ENCODE results near the gene SEC24D.

The SEC24D gene

DNA sequence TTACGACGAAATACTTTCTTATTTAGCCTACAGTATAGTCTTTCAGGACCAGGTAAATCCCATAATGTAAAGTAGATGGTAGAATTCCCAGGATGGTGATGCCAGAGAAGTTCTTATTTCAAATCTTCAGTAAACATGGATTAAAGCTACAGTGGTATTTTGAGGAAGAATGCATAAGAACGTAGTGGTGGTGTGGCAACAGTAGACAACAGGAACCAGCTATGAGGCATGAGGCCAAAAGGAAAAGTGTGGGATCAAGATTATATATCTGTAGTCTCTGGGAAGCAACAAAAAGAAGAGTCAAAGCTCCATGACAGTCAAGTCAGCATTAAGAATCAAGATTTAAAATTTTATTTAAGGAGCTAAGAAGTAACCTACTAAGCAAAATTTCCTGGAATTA is 90.6 kb downstream of the SEC24D start:
- no peak for DNase-seq

DNA sequence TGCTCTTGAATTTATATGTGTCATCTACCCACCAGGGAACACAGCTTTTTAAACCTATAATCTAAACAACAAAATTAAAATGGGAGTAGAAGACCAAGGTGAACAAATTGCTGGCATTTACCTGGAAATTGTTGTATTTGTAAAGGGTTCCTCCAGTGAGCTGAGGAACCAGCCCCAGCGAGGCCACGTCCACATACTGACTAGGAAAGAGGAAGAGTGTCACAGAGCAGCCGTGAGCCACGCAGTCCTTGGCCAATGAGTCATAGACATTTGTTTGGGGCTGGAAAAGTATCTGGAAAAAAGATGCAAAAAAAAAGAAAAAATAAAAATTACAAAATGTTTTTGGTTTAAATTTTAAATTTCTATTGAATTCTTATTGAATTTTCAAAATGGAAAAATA is 92.1 kb downstream of the SEC24D start:
- no peak for DNase-seq

DNA sequence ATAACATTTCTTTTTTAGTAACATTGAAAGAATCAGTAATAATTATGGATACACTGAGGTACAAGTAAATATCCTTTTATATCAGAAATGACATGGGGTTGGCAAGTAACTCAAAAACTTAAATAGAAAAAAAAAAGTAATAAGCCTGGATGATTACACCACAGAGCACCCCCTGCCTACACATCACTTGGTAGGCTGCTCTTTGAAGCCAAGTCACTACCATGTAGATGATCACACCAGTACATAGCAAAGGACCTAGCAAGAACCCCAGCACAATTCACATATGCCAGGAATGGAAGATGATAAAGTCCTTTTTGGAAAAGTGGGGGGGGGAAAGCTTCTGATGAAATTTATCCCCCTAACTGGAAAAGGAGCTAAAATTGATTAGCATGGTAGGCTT is 93.9 kb downstream of the SEC24D start:
- DNase-seq: no peak

DNA sequence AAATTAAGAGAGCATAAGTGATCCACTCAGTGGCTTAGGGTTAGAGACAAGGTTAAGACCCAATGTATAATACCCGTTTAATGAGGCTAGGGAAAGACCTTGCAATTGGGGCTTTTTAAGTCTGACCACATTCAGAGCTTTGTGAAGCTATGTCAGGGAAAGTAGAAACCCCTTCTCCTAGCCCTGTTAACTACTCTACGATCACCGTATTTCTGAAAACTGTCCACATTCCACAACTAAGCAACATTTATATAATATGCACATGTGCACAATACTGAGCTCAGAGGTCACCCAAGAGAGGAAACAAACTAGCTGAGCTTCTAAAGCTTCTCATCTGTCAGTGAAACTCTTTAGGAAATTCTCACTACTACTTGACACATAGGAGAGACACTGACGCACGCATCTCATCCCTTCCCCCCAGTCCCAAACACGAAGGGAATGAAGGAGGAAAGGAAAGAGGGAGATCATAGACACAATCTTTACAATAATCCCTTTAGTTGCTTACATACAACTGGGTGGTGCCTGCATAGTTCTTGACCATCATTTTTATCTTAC is 94.5 kb downstream of the SEC24D start:
- no peak for DNase-seq

GRCh38 chr4:118740869-118741268 is 95.1 kb downstream of the SEC24D start:
- DNase-seq: no peak

- DNase-seq: no peak
These were observed 96.8 kb downstream of the SEC24D start for GRCh38 chr4:118739022-118739713.

GRCh38 chr4:118738090-118738489 is 97.8 kb downstream of the SEC24D start:
- no peak for DNase-seq

DNA sequence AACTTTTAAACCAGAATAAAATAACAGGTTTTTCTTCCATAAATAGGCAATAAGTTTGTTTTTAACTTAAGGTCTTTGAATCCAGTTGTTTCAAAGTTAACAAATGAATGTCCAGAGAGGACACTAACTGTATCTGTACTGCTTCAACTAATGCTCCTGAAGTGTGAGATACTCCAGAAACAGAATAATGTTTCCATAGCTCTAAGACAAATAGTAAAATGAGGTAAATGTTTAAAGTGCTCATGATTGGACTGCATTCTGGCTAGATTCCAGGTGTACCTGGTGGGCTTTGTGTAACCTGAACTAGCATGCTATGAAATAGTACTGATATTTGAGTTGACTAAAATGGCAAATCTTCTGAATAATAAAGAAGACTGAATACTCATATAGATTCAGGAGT is 99.0 kb downstream of the SEC24D start:
- no peak for DNase-seq

- no peak for DNase-seq
These were observed 101.3 kb downstream of the SEC24D start for GRCh38 chr4:118734491-118735205.

DNA sequence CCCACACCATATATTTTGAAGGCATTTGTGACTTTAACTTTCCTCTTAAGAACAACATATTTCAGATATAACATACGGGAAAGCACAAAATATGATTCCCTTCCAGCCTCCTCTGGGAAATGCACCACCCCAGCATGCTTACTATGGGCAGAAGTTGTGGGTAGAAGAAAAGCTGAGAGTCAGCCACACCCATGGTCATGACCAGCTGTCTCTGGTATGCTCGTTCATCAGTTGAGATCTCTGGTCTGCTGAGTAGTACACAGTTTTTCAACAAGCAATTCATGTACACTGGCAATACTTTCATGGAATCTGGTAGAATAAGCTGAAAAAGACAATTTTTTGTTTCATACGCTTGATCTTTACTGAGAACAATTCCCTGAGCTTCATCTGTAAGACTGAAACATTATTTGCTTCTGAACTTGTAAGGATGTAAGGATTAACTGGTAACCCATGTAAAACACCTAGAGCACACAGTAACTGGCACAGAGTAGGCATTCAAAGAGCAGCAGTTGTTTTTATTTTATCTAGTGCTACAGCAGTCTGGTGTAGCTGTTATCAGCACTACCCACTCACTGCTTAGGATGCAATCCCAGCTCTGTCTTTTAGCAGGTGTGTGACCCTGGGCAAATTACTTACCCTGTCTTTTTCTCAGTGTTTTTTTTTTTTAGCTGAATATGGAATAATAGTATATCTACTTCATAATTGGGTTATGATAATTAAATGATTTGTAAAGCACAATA is 103.2 kb downstream of the SEC24D start:
- no peak for DNase-seq

DNA sequence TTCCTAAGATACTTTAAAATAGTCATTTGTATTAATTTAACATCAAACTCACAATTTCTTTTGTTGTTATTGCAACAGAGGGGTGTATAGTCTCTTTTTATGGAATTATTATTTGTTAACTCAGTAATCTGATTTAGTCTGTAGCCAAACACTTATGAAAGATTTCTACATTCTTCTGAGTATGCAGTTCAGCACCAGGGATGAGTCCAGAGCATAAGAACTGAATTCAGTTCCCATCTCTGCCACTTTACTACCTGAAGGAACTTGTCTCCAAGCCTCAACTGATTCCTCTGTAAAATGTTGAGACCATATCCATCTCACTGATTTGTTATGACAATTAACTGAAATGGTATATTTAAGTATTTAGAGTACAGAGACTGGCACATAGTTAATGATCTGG is 105.2 kb downstream of the SEC24D start:
- DNase-seq: no peak

DNA sequence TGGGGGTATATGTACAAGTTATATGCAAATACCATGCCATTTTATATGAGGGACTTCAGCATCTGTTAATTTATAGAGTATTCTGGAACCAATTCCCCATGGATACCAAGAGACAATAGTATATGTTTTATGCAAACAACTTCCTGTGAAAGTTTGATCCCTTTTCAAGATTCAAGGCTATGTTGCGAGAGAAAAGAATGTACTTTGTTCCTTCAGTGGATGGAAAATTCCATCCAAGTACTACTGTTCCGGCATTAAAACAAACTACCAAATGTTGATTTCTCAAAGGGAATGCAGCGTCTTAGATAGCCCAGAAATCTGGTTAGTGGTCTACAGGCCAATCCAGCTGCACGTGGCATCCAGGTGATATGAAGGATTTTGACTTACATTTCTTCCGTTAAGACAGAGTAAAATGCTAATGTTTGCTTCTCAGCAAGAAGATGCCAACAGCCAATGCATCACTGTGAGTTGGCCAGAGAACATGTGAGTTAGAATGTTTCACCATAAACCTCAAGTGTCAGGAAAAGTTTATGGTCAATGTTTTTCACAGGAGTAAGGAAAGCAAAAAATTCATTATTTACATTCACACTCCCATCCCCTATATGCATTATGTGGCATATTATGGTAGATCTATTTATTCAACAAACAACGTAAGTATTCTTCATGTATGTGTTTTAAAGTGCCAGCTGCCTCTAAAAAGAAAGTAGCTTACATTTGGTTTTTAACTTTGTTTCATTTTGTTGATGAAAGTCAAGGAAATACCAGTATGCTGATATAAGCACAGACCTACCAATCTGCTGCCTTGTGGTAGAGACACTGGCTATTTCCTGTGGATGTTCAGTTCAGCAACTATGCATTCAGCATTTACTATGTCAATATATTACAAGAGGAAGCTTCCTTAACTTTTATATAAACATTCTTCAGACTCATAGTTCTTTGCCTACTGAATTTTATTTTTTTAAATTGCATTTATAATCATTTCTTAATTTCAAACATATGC is 106.3 kb downstream of the SEC24D start:
- no peak for DNase-seq

GRCh38 chr4:118727360-118727759 is 108.6 kb downstream of the SEC24D start:
- DNase-seq: no peak

- no peak for DNase-seq
These were observed 112.6 kb downstream of the SEC24D start for GRCh38 chr4:118723369-118723768.

GRCh38 chr4:118721752-118722151 is 114.2 kb downstream of the SEC24D start:
- DNase-seq: no peak

GRCh38 chr4:118718511-118719170 is 117.3 kb downstream of the SEC24D start:
- DNase-seq: no peak

GRCh38 chr4:118716304-118716703 is 119.6 kb downstream of the SEC24D start:
- DNase-seq: no peak

DNA sequence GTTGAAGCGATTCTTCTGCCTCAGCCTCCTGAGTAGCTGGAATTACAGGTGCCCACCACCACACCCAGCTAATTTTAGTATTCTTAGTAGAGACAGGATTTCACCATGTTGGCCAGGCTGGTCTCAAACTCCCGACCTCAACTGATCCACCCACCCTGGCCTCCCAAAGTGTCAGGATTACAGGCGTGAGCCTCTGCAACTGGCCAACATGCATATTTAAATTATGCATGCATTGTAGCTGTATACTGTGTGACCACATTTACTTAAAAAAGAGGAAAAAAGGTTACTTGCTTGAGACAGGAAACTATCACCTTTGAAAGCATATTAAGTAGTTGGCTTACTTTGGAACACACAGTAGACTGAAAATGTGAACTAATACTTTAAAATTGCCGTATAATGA is 121.2 kb downstream of the SEC24D start:
- DNase-seq: no peak

DNA sequence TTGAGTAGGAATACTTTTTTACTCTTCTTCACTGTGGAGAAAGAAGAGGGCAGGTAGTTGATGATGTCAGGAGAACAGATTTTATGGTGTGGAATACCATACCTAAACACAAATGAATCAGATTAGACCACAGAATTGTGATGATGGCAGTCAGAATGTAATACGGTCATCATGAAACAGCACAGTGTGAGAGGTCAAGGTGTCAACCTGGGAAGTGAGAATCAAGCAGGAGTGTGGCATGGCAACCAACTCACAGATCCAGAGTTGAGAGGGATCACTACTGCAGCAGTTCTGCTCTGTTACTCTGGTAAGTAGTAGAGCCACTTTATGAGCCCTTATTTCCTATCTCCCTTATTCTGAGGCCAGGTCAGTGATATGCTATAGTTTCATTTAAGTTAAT is 123.1 kb downstream of the SEC24D start:
- no peak for DNase-seq

DNA sequence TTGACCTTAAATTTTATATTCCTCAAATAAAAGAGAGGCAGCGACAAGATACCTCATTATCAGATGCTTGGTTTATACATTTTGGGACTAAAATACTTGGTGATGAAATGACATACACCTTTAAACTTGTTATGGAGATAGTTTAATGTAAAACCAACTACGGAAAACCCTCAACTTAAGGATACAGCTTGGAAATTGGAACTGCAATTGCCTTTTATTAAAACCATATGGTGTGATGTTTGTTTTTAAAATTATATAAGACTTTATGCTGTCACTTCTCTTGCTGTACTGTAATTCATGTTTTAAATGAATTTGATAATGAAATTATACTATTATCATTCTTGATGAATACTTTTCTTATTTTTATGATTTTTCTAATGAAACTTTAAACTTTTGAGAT is 124.9 kb downstream of the SEC24D start:
- no peak for DNase-seq

DNA sequence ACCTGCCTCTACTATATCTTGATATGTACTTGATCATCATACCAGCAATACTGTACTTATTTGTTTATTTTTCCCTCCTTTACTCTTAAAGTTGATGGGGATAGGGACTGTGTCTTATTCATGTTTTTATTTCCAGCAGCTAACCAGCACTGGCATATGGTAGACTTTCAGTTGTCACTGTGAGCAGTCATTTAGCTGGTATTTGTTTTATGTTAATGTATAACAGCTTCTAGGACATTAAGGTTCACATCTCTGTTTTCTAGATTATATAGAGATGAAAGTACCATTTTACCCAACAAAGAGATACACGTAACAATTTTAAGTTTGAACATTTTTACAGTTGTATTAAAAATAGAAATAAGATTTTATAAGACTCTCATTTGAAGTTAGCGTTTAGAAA is 132.8 kb downstream of the SEC24D start:
- no peak for DNase-seq

Data from right hindlimb (tissue), 1 donor.